Heart left ventricle (tissue), 16 donors: ENCODE measurements around the gene PKN2. TPM values are rescaled to one million over a fixed set of nuclear protein-coding genes. Genes with fewer than 3 reads are reported as not detected.
"Not testable (repeated sequence)": the region's sequence is repeated elsewhere in the genome, so short reads cannot be mapped to it uniquely, and the experiment has no call there.

Source experiments
- ATAC-seq, 4 donors: fragments of 200-7000 bp; cut with Tn5 transposase; one replicate each; pipeline ENCODE4 v1.9.1; 2020 to 2022; ENCODE audit warnings: moderate library complexity in 4 of 4, mild to moderate bottlenecking in 3 of 4, moderate number of reproducible peaks in 1 of 4
- DNase-seq, 5 donors: peaks; one replicate each; pipeline ENCODE4 v3.0.0-alpha.2; 2020
- H3K27ac ChIP-seq, 12 donors: fragments of 200-600 bp; sonication (generic) in 4 of 12; one replicate each; pipeline versions ENCODE4 v1.5.0 to v1.8.0; 2016 to 2022; ENCODE audit warnings: mild to moderate bottlenecking in 2 of 12
- H3K27me3 ChIP-seq, 9 donors: fragments of 200-600 bp; sonication (generic) in 2 of 9; one replicate each; pipeline versions ENCODE4 v1.5.1 to v1.8.0; 2016 to 2022; ENCODE audit warnings: mild to moderate bottlenecking in 3 of 9
- H3K36me3 ChIP-seq, 9 donors: fragments of 200-600 bp; sonication (generic) in 2 of 9; one replicate each; pipeline versions ENCODE4 v1.5.0 to v1.8.0; 2018 to 2022; ENCODE audit warnings: mild to moderate bottlenecking in 2 of 9
- H3K4me1 ChIP-seq, 12 donors: fragments of 200-600 bp; sonication (generic) in 4 of 12; one replicate each; pipeline versions ENCODE4 v1.5.0 to v1.8.0; 2016 to 2022; ENCODE audit warnings: mild to moderate bottlenecking in 3 of 12
- H3K4me3 ChIP-seq, 12 donors: fragments of 200-600 bp; sonication (generic) in 4 of 12; one replicate each; pipeline versions ENCODE4 v1.5.0 to v1.8.0; 2017 to 2022; ENCODE audit warnings: mild to moderate bottlenecking in 9 of 12, moderate library complexity in 4 of 12
- H3K9me3 ChIP-seq, 12 donors: fragments of 200-600 bp; sonication (generic) in 4 of 12; one replicate each; pipeline versions ENCODE4 v1.5.0 to v1.8.0; 2016 to 2022; ENCODE audit warnings: mild to moderate bottlenecking in 1 of 12
- CTCF ChIP-seq, 12 donors: fragments of 200-600 bp; sonication (generic) in 4 of 12; IDR thresholded peaks; one replicate each; pipeline versions ENCODE4 v1.5.0 to v1.8.0; 2018 to 2022; ENCODE audit warnings: antibody characterized with exemption in 12 of 12, mild to moderate bottlenecking in 5 of 12
- POLR2A ChIP-seq, 2 donors: fragments of 450-650 bp; IDR thresholded peaks; one replicate each; pipeline ENCODE4 v1.6.1; 2017; ENCODE audit warnings: antibody characterized with exemption in 2 of 2, mild to moderate bottlenecking in 2 of 2, moderate library complexity in 2 of 2
- WGBS, 4 donors: extraction: QIAGEN DNeasy Blood & Tissue Kit in 2 of 4; methylation state at CpG; one replicate each; pipeline versions ENCODE4 v1.1.5 to v1.1.7; 2013 to 2018; 5-methylcytosine and 5-hydroxymethylcytosine counted together
- intact Hi-C, 10 donors: fragments of 100-400 bp; cut with DNase I; formaldehyde crosslinking; loops; one replicate each; pipeline versions ENCODE4 v1.11.1 to v1.14.2; 2022
- polyA plus RNA-seq, 2 donors: library from polyadenylated mRNA; stranded (reverse); fragments of 200-250 nt; gene quantifications; one replicate each; pipeline ENCODE4 v1.2.3, GENCODE V29; 2013
- total RNA-seq, 9 donors: library from RNA; depleted of rRNA in 2 of 9; stranded (reverse); fragments of >200 nt in 2 of 9; fragmentation: NEBNext Ultra II Directional in 3 of 9; extraction: Animal tissue kit (Norgen Biotek cat#: 25700) in 3 of 9; gene quantifications; one replicate each; pipeline versions ENCODE4 v1.1.0 to v1.2.4, GENCODE V29; 2016 to 2023
- donor health status: ischemic (EF 13 %, LVEDD 7.1; RV severe dilation, severe dysfunction).
- donor health status: healthy with polysubstance abuse.
- donor health status: DM: no; HTN: yes; CAD: no.
- donor health status: DM: no; HTN: no; CAD: no.
- donor health status: ischemic (EF 25% LVEDD 6.9; RV normal size, moderate dysfunction).
- donor health status: ischemic (EF 25% LVEDD 5.7; RV mildly dilated, moderate dysfunction).
- donor health status: healthy.
- donor health status: DM: yes; HTN: yes; CAD: no.
- donor health status: ischemic (EF 35%, LVEDD 5.7; RV mildly dilated, moderate dysfunction).
- donor health status: nonischemic (EF 11% LVEDD 7.7; RV severe dilation, severe dysfunction).
- donor health status: DM: yes; HTN: yes; CAD: no.
- donor health status: PGD.
- donor health status: ischemic (EF 29% LVEDD 5.4; RV normal size, mild dysfunction).
- donor health status: nonischemic (EF 23%, LVEDD 6.1; RV moderate dilation, normal function).

The PKN2 gene
- total and polyA plus RNA-seq, 11 donors, result 7.3 to 43.8 (median 30.9) TPM

- WGBS, 4 donors, result 81 to 84% (median 82%) methylated on average over 9 of the region's 9 CpGs
- Histone ChIP-seq H3K27me3 (no peaks in the 10 kb centered on the region), H3K27ac (no peak overlapping the region), H3K36me3 (peaks cover 0 to 53% (median 34%) of the 10 kb centered on the region in 9 donors), H3K4me3 (no peak overlapping the region), H3K4me1 (peaks cover 0 to 56% (median 17%) of the 10 kb centered on the region in 12 donors), H3K9me3 (no peaks in the 10 kb centered on the region)
- TF ChIP-seq POLR2A (IDR thresholded peaks at IDR 0.05), result no peak
- no peak for TF ChIP-seq CTCF (IDR thresholded peaks at IDR 0.05)
- DNase-seq (no peak), ATAC-seq (no peak)
- intact Hi-C loops, result loop anchor here in 9 of 10 donors (2.0 to 10.0 kb wide), 5 partner anchors 76 to 693 kb away; partner anchors contain the start of gene PKN2 (in 1 of the 9)
These were observed 193.8 kb downstream of the PKN2 start for GRCh38 chr1:88877911-88878310.

GRCh38 chr1:88878731-88879130 is 194.7 kb downstream of the PKN2 start:
- H3K27me3 ChIP-seq, result no peaks in the 10 kb centered on the region
- intact Hi-C loops, result loop anchor here in 9 of 10 donors (5.0 to 10.0 kb wide), 4 partner anchors 76 to 694 kb away; partner anchors contain the start of gene PKN2 (in 1 of the 9)
- H3K4me1 ChIP-seq, result peaks cover 0 to 55% (median 17%) of the 10 kb centered on the region in 12 donors
- ATAC-seq (no peak), DNase-seq (no peak)
- no peaks in the 10 kb centered on the region for H3K9me3 ChIP-seq
- no peak for TF ChIP-seq POLR2A (IDR thresholded peaks at IDR 0.05)
- no peak for TF ChIP-seq CTCF (IDR thresholded peaks at IDR 0.05)
- no peak overlapping the region for H3K27ac ChIP-seq
- WGBS, 4 donors, result 62 to 68% (median 67%) methylated on average over 4 of the region's 4 CpGs
- H3K4me3 ChIP-seq, result no peak overlapping the region
- peaks cover 0 to 61% (median 42%) of the 10 kb centered on the region in 9 donors for H3K36me3 ChIP-seq

- ATAC-seq, H3K4me3 ChIP-seq, DNase-seq, H3K27me3 ChIP-seq, H3K27ac ChIP-seq, H3K9me3 ChIP-seq, intact Hi-C loops: not testable (repeated sequence)
- 54 to 69% (median 68%) methylated on average over 8 of the region's 8 CpGs for WGBS, 4 donors
- Histone ChIP-seq H3K4me1 (peaks cover 0 to 36% (median 15%) of the 10 kb centered on the region in 12 donors), H3K36me3 (peaks cover 0 to 81% (median 62%) of the 10 kb centered on the region in 9 donors)
These were observed 196.6 kb downstream of the PKN2 start for GRCh38 chr1:88880717-88881116.

- Histone ChIP-seq H3K9me3 (no peaks in the 10 kb centered on the region), H3K27ac (no peak overlapping the region), H3K4me1 (peaks cover 0 to 24% (median 4%) of the 10 kb centered on the region in 12 donors), H3K36me3 (peaks cover 0 to 96% (median 79%) of the 10 kb centered on the region in 9 donors), H3K27me3 (no peaks in the 10 kb centered on the region), H3K4me3 (no peak overlapping the region)
- DNase-seq (no peak), ATAC-seq (no peak)
- TF ChIP-seq CTCF (IDR thresholded peaks at IDR 0.05) (no peak), POLR2A (IDR thresholded peaks at IDR 0.05) (no peak)
- intact Hi-C loops, result no loop called here
- 66 to 84% (median 76%) methylated on average over 3 of the region's 3 CpGs for WGBS, 4 donors
These were observed 199.1 kb downstream of the PKN2 start for GRCh38 chr1:88883156-88883555.

Other genes with a start within 250 kb of the PKN2 start
- gene GTF2B, start 207.3 kb downstream of the PKN2 start, total RNA-seq, result 10 to 100 TPM in 8 of 9 donors, 1 to 10 TPM in 1; 9.2 to 18.9 (median 12.5) TPM
- 10 to 100 TPM in 1 of 2 donors, 1 to 10 TPM in 1; 8.3 to 17.5 TPM for gene GTF2B, start 207.3 kb downstream of the PKN2 start, polyA plus RNA-seq